HEK293T (cell line): ENCODE results near the gene MTMR1.

Experiments used
- CTCF ChIA-PET: fragments of 350-600 bp; formaldehyde crosslinking; extraction: SDS; loops from one replicate; lab custom pipeline; 2021; ENCODE audit warnings: antibody characterized with exemption, inconsistent platforms; lab: Yijun Ruan, JAX
- POLR2A ChIA-PET: fragments of 350-600 bp; formaldehyde crosslinking; extraction: SDS; loops from one replicate; lab custom pipeline; 2020; ENCODE audit warnings: antibody characterized with exemption, inconsistent platforms; lab: Yijun Ruan, JAX
- DNase-seq: peaks from one replicate; pipeline ENCODE4 v3.0.0; 2012; ENCODE audit warnings: mixed read lengths; ENCODE audit errors: extremely low spot score
- ARNT ChIP-seq: fragments of 450-650 bp; IDR thresholded peaks from 2 replicates; pipeline ENCODE4 v1.6.1; 2017; ENCODE audit warnings: mild to moderate bottlenecking
- BHLHE40 ChIP-seq: fragments of 450-650 bp; IDR thresholded peaks from 2 replicates; pipeline ENCODE4 v1.6.1; 2016; ENCODE audit warnings: mild to moderate bottlenecking, moderate library complexity, borderline replicate concordance
- CTBP1 ChIP-seq: fragments of 450-650 bp; IDR thresholded peaks from 2 replicates; pipeline ENCODE4 v1.6.1; 2016; ENCODE audit warnings: borderline replicate concordance
- ELF4 ChIP-seq: fragments of 450-650 bp; IDR thresholded peaks from 2 replicates; pipeline ENCODE4 v1.6.1; 2017; ENCODE audit warnings: antibody characterized with exemption
- FOXA1 ChIP-seq: fragments of 450-650 bp; IDR thresholded peaks from 2 replicates; pipeline ENCODE4 v1.6.1; 2016; ENCODE audit warnings: mild to moderate bottlenecking
- FOXK2 ChIP-seq: fragments of 450-650 bp; IDR thresholded peaks from 2 replicates; pipeline ENCODE4 v1.6.1; 2016; ENCODE audit warnings: mild to moderate bottlenecking
- FOXM1 ChIP-seq: fragments of 450-650 bp; IDR thresholded peaks from 2 replicates; pipeline ENCODE4 v1.6.1; 2017; ENCODE audit warnings: mild to moderate bottlenecking, borderline replicate concordance
- HDGF ChIP-seq: fragments of 450-650 bp; IDR thresholded peaks from 2 replicates; pipeline ENCODE4 v1.6.1; 2017; ENCODE audit warnings: antibody characterized with exemption, borderline replicate concordance
- L3MBTL2 ChIP-seq: fragments of 450-650 bp; conservative IDR thresholded peaks from 2 replicates; pipeline ENCODE4 v1.6.1; 2016; ENCODE audit warnings: mild to moderate bottlenecking
- LEF1 ChIP-seq: fragments of 450-650 bp; IDR thresholded peaks from 2 replicates; pipeline ENCODE4 v1.6.1; 2017; ENCODE audit warnings: mild to moderate bottlenecking, borderline replicate concordance
- NFRKB ChIP-seq: fragments of 450-650 bp; IDR thresholded peaks from 2 replicates; pipeline ENCODE4 v1.6.1; 2016; ENCODE audit warnings: mild to moderate bottlenecking, moderate library complexity
- SP1 ChIP-seq: fragments of 450-650 bp; IDR thresholded peaks from 2 replicates; pipeline ENCODE4 v1.6.1; 2017
- SUZ12 ChIP-seq: fragments of 450-650 bp; IDR thresholded peaks from 2 replicates; pipeline ENCODE4 v1.6.1; 2016; ENCODE audit warnings: mild to moderate bottlenecking
- TARDBP ChIP-seq: fragments of 450-650 bp; IDR thresholded peaks from 2 replicates; pipeline ENCODE4 v1.6.1; 2016
- ZNF384 ChIP-seq: fragments of 450-650 bp; IDR thresholded peaks from 2 replicates; pipeline ENCODE4 v1.6.1; 2016
- TF ChIP-seq, protein P1 (sequence below): fragments of 450-650 bp; IDR thresholded peaks from 2 replicates; pipeline ENCODE4 v1.6.1; 2016

Gene MTMR1

GRCh38 chrX:150790021-150790420 is 96.8 kb downstream of the MTMR1 start:
- POLR2A ChIA-PET: no interaction called here
- no peak for TF ChIP-seq ELF4
- TF ChIP-seq HDGF: no peak
- TF ChIP-seq SUZ12: no peak
- TF ChIP-seq BHLHE40: no peak
- TF ChIP-seq, protein P1, sequence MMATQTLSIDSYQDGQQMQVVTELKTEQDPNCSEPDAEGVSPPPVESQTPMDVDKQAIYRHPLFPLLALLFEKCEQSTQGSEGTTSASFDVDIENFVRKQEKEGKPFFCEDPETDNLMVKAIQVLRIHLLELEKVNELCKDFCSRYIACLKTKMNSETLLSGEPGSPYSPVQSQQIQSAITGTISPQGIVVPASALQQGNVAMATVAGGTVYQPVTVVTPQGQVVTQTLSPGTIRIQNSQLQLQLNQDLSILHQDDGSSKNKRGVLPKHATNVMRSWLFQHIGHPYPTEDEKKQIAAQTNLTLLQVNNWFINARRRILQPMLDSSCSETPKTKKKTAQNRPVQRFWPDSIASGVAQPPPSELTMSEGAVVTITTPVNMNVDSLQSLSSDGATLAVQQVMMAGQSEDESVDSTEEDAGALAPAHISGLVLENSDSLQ: no peak
- DNase-seq: no peak
- CTCF ChIA-PET: no interaction called here

DNA sequence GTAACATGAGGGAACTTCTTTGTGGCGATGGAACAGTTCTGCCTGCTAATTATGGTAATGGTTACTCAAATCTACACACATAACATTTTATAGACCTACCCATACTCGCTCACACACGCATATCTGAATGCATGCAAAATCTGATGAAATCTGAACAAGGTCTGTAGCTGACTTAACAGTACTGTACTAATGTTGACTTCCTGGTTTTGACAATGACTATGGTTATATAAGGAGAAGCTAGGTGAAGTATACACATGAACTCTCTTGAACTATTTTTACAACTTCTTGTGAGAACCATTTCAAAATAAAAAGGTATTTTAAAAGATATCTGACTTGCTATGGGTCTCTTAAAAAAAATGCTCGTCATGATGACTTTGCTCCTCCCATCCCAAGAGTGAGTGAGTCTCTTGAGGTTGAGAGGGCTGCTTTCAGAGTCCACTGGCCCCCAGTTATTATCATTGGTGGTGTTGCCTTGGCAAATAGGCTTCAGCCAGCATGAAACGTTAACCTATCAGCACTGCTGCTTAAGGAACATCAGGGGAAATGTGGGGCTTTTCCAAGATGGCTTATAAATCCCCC is 99.8 kb downstream of the MTMR1 start:
- POLR2A ChIA-PET: no interaction called here
- CTCF ChIA-PET: no interaction called here
- TF ChIP-seq LEF1 (no peak), FOXK2 (no peak), ELF4 (no peak), NFRKB (no peak), HDGF (no peak), TARDBP (no peak), ARNT (no peak), SUZ12 (no peak), FOXA1 (no peak), SP1 (no peak), BHLHE40 (no peak), CTBP1 (no peak), L3MBTL2 (no peak)
- TF ChIP-seq, protein P1: no peak
- DNase-seq: no peak

- no peak for TF ChIP-seq SUZ12
- no peak for TF ChIP-seq TARDBP
- no peak for TF ChIP-seq ELF4
- POLR2A ChIA-PET: no interaction called here
- CTCF ChIA-PET: no interaction called here
- DNase-seq: no peak
These were observed 112.5 kb downstream of the MTMR1 start for GRCh38 chrX:150805736-150806135.

DNA sequence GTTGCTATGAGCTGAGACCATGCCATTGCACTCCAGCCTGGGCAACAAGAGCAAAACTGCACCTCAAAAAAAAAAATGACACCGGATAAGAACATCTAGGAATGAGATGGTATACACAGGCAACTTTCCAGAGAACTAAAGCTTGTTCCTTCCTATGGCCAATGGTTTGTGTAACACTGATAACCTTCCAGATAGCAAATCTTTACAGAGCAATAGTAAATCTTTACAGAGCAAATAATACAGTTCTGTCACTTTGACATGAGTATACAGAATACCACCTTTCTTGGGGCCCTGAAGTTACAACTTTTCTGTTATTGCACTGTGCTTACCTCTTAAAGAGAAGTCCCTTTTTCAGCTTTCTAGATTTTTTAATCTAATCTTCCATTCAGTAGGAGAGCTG is 113.6 kb downstream of the MTMR1 start:
- ChIA-PET POLR2A (no interaction called here), CTCF (no interaction called here)
- no peak for TF ChIP-seq ELF4
- TF ChIP-seq FOXK2: no peak
- TF ChIP-seq CTBP1: no peak
- TF ChIP-seq SP1: no peak
- TF ChIP-seq, protein P1: no peak
- TF ChIP-seq ZNF384: no peak
- TF ChIP-seq L3MBTL2: no peak
- TF ChIP-seq SUZ12: no peak
- TF ChIP-seq TARDBP: no peak
- TF ChIP-seq NFRKB: no peak
- no peak for TF ChIP-seq BHLHE40
- no peak for TF ChIP-seq FOXM1
- no peak for TF ChIP-seq HDGF
- no peak for TF ChIP-seq ARNT
- DNase-seq: no peak

GRCh38 chrX:150813922-150814321 is 120.7 kb downstream of the MTMR1 start:
- TF ChIP-seq FOXK2 (no peak), ARNT (no peak)
- POLR2A ChIA-PET: no interaction called here
- no peak for DNase-seq
- CTCF ChIA-PET: no interaction called here
